HG03378 (cell line): ENCODE measurements around the gene IPO4.

Experiments
- ATAC-seq: cut with Tn5 transposase; IDR thresholded peaks from one replicate; pipeline ENCODE4 v1.9.1; 2021; ENCODE audit warnings: mild to moderate bottlenecking, moderate library complexity; ENCODE audit not compliant: unreplicated experiment

The IPO4 gene

GRCh38 chr14:24194186-24194872 lies 5.7 kb upstream of the IPO4 start:
- ATAC-seq: no peak

- no peak for ATAC-seq
Observed at GRCh38 chr14:24192933-24193332, 4.3 kb upstream of the IPO4 start.

GRCh38 chr14:24190416-24190815 lies 1.8 kb upstream of the IPO4 start:
- ATAC-seq: no peak

GRCh38 chr14:24189460-24189859 lies 844 bp upstream of the IPO4 start:
- no peak for ATAC-seq

- ATAC-seq: no peak
Observed at GRCh38 chr14:24189059-24189375, 401 bp upstream of the IPO4 start.

GRCh38 chr14:24187539-24187915 lies 1.1 kb downstream of the IPO4 start:
- no peak for ATAC-seq

GRCh38 chr14:24186831-24187538 lies 1.6 kb downstream of the IPO4 start:
- ATAC-seq: no peak

GRCh38 chr14:24185741-24186140 lies 2.9 kb downstream of the IPO4 start:
- no peak for ATAC-seq

- no peak for ATAC-seq
Observed at GRCh38 chr14:24185026-24185425, 3.6 kb downstream of the IPO4 start.

- no peak for ATAC-seq
Observed at GRCh38 chr14:24184104-24184970, 4.3 kb downstream of the IPO4 start.

- no peak for ATAC-seq
Observed at GRCh38 chr14:24183014-24183481, 5.6 kb downstream of the IPO4 start.

- no peak for ATAC-seq
Observed at GRCh38 chr14:24182110-24182882, 6.3 kb downstream of the IPO4 start.

- ATAC-seq: no peak
Observed at GRCh38 chr14:24181371-24182077, 7.1 kb downstream of the IPO4 start.

- no peak for ATAC-seq
Observed at GRCh38 chr14:24179961-24180796, 8.4 kb downstream of the IPO4 start.

- no peak for ATAC-seq
Observed at GRCh38 chr14:24179294-24179960, 9.2 kb downstream of the IPO4 start.

- no peak for ATAC-seq
Observed at GRCh38 chr14:24178399-24179178, 10.0 kb downstream of the IPO4 start.

- ATAC-seq: no peak
Observed at GRCh38 chr14:24177891-24178290, 10.7 kb downstream of the IPO4 start.
